Stimulated activated naive CD4-positive, alpha-beta T cell treated with Interleukin-2 at 50 U/mL for 16 hours (primary cell): ENCODE measurements around the gene CORO2B.
"Not testable (repeated sequence)": the region's sequence is repeated elsewhere in the genome, so short reads cannot be mapped to it uniquely, and the experiment has no call there.

Experiments
- DNase-seq: peaks from one replicate; lab custom pipeline; 2025; lab: John Stamatoyannopoulos, UW

Gene CORO2B

GRCh38 chr15:68676926-68677325 lies 98.1 kb downstream of the CORO2B start:
- no peak for DNase-seq

- DNase-seq = peak; percentile 12
Measured at GRCh38 chr15:68677996-68678395, 99.2 kb downstream of the CORO2B start.

- no peak for DNase-seq
Measured at GRCh38 chr15:68678746-68679145, 100.0 kb downstream of the CORO2B start.

DNA sequence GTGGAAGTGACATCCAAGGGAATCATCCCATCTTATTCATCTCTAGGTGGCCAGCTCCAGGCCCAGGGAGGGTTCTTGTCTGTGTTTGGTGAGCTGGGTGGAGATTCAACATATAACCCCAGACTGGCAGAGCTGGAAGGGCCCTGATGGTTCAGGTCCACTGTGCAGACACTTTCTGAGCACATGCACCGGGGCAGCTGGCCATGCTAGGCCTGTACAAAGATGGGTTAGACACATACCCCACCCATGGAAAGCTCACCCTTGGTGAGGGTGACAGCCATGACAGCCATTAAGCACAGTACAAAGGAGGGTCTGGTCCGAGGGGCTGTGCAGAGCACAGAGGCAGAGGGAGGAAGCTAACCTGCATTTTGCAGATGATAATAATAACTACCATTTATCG lies 100.4 kb downstream of the CORO2B start:
- no peak for DNase-seq

DNA sequence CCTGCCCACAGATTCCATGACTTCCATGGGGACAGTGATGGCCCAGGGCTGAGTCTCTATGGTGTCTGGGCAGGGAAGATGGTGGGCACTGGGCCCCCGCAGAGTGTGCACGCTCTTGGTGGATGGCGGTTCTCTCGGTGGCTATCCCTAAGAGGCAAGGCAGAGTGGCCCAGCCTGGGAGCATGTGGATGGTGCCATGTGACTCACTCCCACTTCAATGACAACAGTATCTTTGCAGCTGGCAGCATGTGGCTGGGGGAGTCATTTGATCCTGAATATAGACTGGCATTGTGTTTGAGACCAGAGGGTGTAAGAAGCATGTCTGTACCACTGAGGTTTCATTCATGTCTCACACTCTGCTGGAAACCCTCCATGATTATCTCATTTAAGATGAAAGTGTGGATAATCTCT lies 101.2 kb downstream of the CORO2B start:
- DNase-seq = no peak

DNA sequence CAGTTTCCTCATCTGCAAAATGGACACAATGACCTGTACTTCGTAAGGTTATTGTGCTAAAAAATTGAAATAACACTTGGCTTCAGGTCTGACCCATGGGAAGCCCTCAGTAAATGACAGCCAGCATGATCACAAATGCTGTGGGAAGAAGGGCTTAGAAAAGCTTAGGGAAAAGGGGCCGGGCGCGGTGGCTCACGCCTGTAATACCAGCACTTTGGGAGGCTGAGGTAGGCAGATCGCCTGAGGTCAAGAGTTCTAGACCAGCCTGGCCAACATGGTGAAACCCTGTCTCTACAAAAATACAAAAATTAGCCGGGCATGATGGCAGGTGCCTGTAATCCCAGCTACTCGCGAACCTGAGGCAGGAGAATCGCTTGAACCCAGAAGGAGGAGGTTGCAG lies 102.0 kb downstream of the CORO2B start:
- DNase-seq = not testable (repeated sequence)

DNA sequence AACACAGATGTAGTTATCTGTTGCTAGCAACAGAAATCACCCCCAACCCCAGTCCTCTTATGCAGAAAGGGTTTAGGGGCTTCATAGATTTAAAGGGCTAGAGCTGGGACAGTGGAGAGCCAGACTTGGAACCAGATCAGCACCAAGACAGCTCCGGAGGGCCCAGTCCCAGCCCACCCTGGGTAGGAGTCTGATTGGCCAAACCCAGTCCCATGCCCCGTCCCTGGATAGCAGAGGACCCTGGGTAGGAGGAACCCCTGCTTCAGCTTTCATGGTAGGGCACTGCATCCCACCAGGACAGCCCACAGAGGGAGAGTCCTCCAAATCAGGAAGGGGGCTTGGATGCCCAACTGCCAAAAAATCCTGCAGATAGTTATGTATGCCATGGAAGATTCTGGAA lies 103.0 kb downstream of the CORO2B start:
- DNase-seq = no peak

- DNase-seq = no peak
Measured at GRCh38 chr15:68682330-68682729, 103.5 kb downstream of the CORO2B start.

DNA sequence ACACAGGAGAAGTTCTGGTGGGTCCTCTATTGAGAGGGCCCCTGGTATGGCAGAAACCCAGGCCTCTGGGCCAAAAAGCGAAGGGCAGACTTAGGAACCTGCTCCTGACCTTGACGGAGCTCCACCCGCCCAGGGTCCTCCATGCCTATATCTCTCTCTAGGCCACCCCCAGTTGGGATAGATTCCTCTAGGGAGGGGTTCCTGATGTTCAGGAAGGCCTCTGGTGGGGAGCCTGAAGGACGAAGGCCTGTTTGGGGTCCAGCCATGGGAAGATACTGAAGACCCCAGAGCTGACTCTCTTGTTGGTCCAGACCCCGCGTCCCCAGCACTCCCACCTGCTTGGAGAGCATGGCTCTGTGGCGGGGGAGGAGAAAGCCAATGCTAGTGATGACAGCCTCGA lies 104.2 kb downstream of the CORO2B start:
- DNase-seq = no peak

DNA sequence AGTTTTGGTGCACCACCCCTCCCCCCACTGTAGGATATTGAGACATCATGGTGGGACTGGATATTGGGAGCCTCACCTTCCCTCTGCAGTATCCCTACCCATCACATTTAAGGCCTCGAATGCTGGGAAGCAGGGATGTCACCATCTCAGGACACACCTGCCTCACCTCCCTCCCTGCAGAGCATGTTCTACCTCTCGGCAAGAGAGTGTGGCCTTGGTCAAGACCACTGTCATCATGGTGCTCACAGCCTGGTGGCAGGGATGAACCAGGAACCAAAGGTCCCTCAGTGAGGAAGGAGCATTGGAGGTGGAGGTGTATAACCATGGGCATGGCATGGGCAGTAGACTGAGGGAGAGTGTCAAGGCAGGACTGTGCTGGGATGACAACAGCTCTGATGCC lies 104.8 kb downstream of the CORO2B start:
- no peak for DNase-seq

DNA sequence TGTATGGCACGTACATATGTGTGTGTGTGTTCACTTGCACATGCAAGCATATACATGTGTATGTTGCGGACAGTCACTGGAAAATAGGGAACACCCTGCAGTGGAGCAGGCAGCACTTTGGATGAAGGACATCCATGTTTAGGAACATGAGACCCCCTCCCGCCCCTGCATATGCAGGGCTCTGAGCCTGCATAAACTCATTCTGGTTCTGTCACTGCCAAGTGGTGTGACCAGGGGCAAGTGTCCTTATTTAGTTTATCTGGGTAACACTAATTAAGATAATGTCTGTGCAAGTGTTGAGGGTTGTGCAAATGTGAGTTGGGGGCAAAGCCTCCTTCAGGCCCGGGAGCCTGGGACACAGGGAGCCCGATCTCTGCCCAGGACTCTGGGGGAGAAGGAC lies 105.7 kb downstream of the CORO2B start:
- no peak for DNase-seq

DNA sequence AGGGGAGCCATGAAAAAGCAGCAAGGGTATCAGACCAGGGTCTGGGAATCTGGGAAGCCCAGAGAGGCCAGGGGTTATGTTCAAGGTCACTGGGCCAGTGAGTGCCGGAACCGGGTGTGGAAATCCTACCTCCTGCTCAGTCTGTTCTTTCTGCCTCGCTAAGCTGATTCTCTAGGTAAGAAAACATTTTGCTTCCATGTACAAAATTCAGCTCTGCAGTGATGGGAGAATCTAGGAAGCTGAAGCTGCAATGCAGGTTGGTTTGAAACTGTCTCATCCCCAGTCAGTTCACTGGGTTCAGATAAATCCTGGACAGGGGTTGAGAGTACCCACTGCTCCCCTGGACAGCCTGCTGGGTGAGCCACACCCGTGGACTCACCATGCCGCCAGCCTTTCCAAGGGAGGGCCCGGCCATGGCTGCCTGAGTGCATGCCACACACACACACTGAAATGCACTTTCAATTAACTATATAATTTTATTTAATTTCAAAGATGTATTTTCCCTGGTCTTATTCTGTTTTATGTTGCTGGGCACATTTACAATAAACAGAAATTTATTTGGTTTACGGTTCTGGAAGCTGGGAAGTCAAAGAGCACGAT lies 108.4 kb downstream of the CORO2B start:
- DNase-seq = no peak

GRCh38 chr15:68691705-68692104 lies 112.9 kb downstream of the CORO2B start:
- no peak for DNase-seq

- no peak for DNase-seq
Measured at GRCh38 chr15:68693071-68693470, 114.3 kb downstream of the CORO2B start.

GRCh38 chr15:68694111-68694510 lies 115.3 kb downstream of the CORO2B start:
- DNase-seq = no peak

DNA sequence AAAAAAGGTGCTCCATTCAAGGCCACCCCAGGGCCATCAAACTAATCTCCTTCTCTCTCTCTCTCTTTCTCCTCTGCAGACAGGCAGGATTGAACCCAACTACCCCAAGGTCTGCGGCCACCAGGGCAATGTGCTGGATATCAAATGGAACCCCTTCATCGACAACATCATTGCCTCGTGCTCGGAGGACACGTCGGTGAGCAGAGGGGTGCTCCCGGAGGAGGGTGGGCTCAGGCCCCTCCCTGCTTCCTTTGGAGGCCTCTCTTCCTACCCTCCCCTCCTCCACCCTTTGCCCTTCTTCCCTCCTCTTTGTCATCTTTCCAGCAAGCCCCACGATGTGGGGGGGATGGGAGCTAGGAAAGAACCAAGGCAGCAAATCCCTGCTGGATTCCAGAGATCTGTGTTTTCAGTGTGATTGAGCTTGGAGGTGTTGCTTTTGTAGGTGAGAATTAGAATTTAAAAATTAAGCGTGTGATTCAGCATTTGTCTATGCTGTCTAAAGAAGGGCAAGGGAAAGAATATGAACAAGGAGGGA lies 116.3 kb downstream of the CORO2B start:
- no peak for DNase-seq

DNA sequence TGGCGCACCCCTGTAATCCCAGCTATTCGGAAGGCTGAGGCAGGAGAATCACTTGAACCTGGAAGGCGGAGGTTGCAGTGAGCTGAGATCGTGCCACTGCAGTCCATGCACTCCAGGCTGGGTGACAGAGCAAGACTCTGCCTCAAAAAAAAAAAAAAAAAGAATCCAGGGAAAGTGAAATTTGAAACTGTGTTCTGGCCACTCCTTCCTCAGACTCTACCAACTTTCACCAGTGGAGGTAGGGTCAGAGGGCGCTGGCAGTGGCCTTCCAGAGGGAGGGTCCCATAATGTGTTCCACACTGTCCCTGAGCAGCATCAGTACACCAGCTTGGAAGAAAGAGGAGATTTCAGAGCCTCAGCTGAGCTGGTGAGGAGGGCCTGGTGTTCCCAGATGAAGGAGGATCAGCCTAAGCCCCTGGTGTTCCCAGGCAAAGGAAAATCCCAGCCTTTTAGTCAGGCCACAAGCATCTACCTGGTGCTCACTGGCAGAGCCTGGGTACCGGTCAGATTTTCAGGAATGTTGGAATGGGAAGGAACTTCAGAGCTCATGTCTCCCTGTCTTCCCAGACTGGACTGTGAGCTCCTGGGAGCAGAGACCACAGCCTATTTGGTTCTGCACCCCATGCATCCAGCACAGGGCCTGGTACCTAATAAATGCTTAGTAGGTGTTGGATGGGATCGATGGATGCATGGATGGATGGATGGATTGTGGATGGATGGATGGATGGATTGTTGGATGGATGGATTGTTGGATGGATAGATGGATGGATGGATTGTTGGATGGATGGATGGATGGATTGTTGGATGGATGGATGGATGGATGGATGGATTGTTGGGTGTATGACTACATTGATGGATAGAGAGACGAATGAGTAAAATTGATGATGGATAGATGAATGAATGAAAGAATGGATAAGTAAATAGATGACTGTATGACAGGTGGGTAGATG lies 117.9 kb downstream of the CORO2B start:
- no peak for DNase-seq

- DNase-seq = no peak
Measured at GRCh38 chr15:68697711-68698690, 119.2 kb downstream of the CORO2B start.

GRCh38 chr15:68698708-68699107 lies 119.9 kb downstream of the CORO2B start:
- no peak for DNase-seq

GRCh38 chr15:68699124-68699880 lies 120.5 kb downstream of the CORO2B start:
- DNase-seq = no peak

DNA sequence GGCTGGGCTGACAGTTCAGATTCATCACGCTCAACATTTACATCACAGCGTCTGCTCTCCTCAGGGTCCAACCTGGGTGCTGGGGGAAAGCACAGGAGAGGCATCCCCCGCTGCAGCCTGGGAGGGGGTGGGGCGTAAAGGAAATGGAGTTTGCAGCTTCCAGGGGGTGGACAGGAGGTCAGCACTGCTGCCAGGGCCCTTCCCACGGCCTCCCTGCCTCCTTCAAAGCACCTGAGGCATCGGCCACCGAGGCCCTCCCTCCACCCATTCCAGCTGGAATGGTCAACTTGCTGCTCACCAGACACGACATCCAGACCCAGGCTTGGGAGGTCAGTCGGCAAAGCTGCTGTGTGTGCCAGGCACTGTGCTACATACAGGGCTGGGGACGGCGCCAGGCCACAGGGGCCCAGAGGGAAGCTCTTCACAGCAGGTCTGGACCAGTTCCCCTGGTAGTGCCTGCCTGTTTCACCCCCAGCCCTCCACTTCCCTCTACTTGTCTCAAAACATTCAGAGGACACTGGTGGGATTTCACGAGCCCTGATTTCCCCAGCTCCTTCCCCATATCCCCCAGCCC lies 121.2 kb downstream of the CORO2B start:
- DNase-seq = no peak
